WI38 (cell line): Measurements from ENCODE around the gene SLC26A9.

Experiments
- H3K4me3 ChIP-seq: 2 replicates; pipeline ENCODE4 v1.5.1; 2011; ENCODE audit warnings: low read depth, mild to moderate bottlenecking, control low read depth, low read length
- TF ChIP-seq, protein P1 (sequence below): IDR thresholded peaks from 2 replicates; pipeline ENCODE4 v1.5.1; 2012; ENCODE audit warnings: low read depth, mild to moderate bottlenecking, control low read depth, low read length

SLC26A9 gene

DNA sequence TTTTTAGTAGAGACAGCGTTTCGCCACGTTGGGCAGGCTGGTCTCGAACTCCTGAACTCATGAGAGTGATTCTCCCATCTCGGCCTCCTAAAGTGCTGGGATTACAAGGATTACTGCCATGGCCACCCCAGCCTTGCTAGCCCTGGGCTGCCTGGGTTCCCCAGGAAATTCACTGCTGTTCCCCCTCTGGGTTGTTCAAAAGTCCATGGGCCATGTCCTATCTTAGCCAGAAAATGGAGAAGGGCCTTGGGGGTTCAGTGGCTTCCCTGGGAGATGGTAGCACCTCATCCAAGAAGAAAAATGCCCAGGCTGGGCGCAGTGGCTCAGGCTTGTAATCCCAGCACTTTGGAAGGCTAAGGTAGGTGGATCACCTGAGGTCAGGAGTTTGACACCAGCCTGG lies 20.9 kb downstream of the SLC26A9 start:
- H3K4me3 ChIP-seq = no peak overlapping the region

GRCh38 chr1:205921570-205921909 lies 21.7 kb downstream of the SLC26A9 start:
- TF ChIP-seq, protein P1, sequence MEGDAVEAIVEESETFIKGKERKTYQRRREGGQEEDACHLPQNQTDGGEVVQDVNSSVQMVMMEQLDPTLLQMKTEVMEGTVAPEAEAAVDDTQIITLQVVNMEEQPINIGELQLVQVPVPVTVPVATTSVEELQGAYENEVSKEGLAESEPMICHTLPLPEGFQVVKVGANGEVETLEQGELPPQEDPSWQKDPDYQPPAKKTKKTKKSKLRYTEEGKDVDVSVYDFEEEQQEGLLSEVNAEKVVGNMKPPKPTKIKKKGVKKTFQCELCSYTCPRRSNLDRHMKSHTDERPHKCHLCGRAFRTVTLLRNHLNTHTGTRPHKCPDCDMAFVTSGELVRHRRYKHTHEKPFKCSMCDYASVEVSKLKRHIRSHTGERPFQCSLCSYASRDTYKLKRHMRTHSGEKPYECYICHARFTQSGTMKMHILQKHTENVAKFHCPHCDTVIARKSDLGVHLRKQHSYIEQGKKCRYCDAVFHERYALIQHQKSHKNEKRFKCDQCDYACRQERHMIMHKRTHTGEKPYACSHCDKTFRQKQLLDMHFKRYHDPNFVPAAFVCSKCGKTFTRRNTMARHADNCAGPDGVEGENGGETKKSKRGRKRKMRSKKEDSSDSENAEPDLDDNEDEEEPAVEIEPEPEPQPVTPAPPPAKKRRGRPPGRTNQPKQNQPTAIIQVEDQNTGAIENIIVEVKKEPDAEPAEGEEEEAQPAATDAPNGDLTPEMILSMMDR = no peak

More for the DNA sequence above, 20.9 kb downstream of the SLC26A9 start:
- TF ChIP-seq, protein P1 = no peak

GRCh38 chr1:205920861-205921569 lies 22.2 kb downstream of the SLC26A9 start:
- H3K4me3 ChIP-seq = no peak overlapping the region
- TF ChIP-seq, protein P1 = no peak

More at GRCh38 chr1:205921570-205921909, 21.7 kb downstream of the SLC26A9 start:
- H3K4me3 ChIP-seq = no peak overlapping the region

GRCh38 chr1:205920159-205920558 lies 23.1 kb downstream of the SLC26A9 start:
- H3K4me3 ChIP-seq = no peak overlapping the region
- TF ChIP-seq, protein P1 = no peak

GRCh38 chr1:205918955-205919746 lies 24.1 kb downstream of the SLC26A9 start:
- no peak overlapping the region for H3K4me3 ChIP-seq
- TF ChIP-seq, protein P1 = peak; percentile 89

DNA sequence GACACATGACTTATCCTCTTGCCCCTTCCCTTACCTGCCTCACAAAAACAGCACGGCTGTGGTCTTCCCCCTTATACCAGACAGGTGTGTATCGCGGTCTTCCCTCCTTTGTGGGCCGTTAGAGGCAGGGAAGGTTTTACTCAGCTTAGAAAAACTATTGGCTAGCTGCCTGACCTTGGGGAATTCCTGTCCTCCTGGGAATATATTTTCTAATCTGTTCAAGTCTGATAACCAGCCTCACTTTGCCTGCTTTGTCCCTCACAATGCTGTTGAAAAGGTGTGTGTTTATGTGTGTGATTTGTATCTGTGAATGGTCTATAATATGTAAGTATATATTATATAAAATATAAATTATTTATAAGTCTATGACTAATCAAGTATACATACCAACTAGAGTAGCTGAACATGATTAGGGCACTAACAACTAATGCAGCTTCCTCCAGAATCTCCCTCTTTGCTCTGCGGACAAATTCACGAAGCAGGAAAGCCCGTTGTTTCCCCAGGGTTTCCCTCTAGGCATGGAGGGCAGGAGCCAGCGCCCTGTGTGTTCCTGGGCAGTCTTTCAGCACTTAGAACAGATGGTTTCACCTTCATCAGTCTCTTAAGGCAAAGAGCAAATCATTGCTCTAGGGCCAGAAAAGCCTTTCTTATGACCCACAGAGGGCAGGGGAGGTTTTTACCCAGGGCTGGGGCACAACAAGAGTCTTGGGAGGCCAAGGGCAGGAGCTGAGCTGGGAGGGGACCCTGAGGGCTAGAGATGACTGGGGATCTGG lies 25.6 kb downstream of the SLC26A9 start:
- H3K4me3 ChIP-seq = no peak overlapping the region
- TF ChIP-seq, protein P1 = no peak
